Measurements from ENCODE around the gene ZNF460. TPM values are rescaled to one million over a fixed set of nuclear protein-coding genes. Genes with fewer than 3 reads are reported as not detected.

The ZNF460 gene
- polyA plus RNA-seq, 2 of the 4 experiments (the other 2 are of a cell fraction): 0.50 to 16.1 TPM

DNA sequence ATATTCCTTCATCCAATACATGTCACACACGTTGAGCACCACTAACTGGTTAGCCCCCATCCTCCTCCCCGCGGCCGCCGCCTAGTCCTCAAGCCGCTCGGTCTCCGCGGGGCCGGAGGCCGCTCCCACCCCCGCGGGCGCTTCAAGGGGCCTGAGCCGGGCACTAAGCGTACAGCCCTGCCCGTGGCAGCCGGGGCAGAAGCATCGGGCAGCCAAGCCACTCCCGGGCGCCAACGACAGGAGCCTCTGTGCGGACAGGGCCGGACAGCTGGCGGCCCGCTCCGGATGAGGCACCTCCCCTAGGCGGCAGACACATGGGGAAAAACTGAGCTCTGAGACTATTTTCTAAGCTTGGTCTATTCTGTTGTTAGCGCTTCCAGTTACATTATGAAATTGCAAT, 37.2 kb downstream of the ZNF460 start:
- Histone ChIP-seq H3K9me3 (peaks cover 87% of the 10 kb centered on the region), H3K4me1 (no peaks in the 10 kb centered on the region), H3K4me3 (no peak overlapping the region), H3K4me2 (no peak overlapping the region), H3K27ac (no peak overlapping the region)
- DNase-seq (ENCODE audit: low read depth in 1 of 2, low spot score in 1 of 2): no peak
- ChIA-PET CTCF (interaction anchor here (0.7 kb wide), 1 partner anchor 110 kb away, joined by 3 read pairs; no protein-coding TSS in a partner anchor), POLR2A (no interaction called here)
- WGBS (ENCODE audit: missing lambda C conversion rate): 57% methylated on average over 29 of the region's 29 CpGs
- no peak for ATAC-seq
- no peak for FAIRE-seq
- TF ChIP-seq BHLHE40 (IDR thresholded peaks at IDR 0.05; ENCODE audit: low read depth, low read length): no peak
- no peak for TF ChIP-seq KDM5A (IDR thresholded peaks at IDR 0.05)
- TF ChIP-seq, protein P1, sequence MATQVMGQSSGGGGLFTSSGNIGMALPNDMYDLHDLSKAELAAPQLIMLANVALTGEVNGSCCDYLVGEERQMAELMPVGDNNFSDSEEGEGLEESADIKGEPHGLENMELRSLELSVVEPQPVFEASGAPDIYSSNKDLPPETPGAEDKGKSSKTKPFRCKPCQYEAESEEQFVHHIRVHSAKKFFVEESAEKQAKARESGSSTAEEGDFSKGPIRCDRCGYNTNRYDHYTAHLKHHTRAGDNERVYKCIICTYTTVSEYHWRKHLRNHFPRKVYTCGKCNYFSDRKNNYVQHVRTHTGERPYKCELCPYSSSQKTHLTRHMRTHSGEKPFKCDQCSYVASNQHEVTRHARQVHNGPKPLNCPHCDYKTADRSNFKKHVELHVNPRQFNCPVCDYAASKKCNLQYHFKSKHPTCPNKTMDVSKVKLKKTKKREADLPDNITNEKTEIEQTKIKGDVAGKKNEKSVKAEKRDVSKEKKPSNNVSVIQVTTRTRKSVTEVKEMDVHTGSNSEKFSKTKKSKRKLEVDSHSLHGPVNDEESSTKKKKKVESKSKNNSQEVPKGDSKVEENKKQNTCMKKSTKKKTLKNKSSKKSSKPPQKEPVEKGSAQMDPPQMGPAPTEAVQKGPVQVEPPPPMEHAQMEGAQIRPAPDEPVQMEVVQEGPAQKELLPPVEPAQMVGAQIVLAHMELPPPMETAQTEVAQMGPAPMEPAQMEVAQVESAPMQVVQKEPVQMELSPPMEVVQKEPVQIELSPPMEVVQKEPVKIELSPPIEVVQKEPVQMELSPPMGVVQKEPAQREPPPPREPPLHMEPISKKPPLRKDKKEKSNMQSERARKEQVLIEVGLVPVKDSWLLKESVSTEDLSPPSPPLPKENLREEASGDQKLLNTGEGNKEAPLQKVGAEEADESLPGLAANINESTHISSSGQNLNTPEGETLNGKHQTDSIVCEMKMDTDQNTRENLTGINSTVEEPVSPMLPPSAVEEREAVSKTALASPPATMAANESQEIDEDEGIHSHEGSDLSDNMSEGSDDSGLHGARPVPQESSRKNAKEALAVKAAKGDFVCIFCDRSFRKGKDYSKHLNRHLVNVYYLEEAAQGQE (IDR thresholded peaks at IDR 0.05): no peak
- no peak for TF ChIP-seq ATOH8 (CRISPR knock-in tag; IDR thresholded peaks at IDR 0.05; ENCODE audit: low read depth)
- no peak for TF ChIP-seq HEYL (CRISPR knock-in tag; IDR thresholded peaks at IDR 0.05)
- TF ChIP-seq PHF8 (IDR thresholded peaks at IDR 0.05; ENCODE audit: borderline replicate concordance, low read depth): no peak
- TF ChIP-seq TP53 (CRISPR knock-in tag; IDR thresholded peaks at IDR 0.05): no peak

GRCh38 chr19:57319869-57320179, 39.5 kb downstream of the ZNF460 start:
- no peak for TF ChIP-seq CEBPB (IDR thresholded peaks at IDR 0.05)
- peak; percentile 61 for TF ChIP-seq MAFK (IDR thresholded peaks at IDR 0.05; ENCODE audit: partially characterized antibody)
- Histone ChIP-seq H3K4me1 (no peaks in the 10 kb centered on the region), H3K27ac (peak overlapping the region; percentile 88 to 93), H3K4me3 (peak overlapping the region; percentile 87), H3K9me3 (peaks cover 84% of the 10 kb centered on the region), H3K4me2 (peak overlapping the region; percentile 82)
- no CpG with 5 or more reads among the region's 1 CpG for WGBS (ENCODE audit: missing lambda C conversion rate)
- FAIRE-seq (no peak), ATAC-seq (0 out of 6 replicates have a peak, but pooled peaks of 1 of the 2 experiments have one; percentile 8), DNase-seq (ENCODE audit: low read depth in 1 of 2, low spot score in 1 of 2) (no peak)
- CTCF ChIA-PET: no interaction called here
- POLR2A ChIA-PET: interaction anchor here (0.9 kb wide), 1 partner anchor 362 kb away, joined by 3 read pairs; the partner anchor contains the start of gene ZNF551

DNA sequence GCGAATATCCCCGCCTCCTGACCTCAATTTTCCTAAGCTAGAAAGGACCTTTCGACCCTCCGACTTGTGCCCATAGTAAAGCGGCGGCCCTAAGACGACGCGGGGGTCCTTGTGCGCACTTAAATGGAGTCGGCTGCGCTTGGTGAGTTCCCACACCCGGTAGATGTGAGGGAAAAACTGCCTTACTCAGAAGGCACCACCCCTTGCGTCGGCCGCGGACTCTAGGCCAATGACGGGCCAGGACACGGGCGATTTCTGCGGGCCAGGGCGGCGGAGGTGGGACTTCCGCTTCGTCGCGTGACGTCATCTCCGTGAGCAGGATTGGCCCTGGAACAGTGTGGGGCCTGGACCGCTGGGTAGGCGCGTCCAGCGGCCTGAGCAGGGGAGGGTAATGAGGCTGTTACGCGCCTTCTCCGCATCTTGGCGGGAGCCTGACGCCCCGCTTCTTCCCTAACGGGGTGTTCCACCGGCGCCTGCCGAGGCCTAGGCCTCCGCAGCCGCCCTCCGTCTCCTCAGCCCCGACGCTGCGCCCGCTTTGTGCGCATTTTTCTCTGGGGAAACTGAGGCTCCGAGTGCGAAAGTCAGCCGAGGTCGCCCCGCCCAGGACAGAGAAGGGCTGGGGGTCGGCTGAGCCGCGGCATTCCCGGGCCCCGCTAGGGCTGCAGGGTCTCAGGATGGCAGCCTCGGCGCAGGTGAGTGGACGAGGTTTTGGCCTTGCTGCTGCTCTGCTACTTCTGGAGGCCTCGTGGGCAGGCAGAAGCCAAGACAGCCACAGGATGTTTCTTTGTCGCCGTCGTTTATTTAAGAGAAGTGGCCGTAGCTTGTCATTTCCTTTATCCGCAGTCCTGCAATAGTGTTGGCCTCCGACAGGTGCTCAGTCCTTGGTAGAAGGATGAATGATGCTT, 40.1 kb downstream of the ZNF460 start, which contains the start of gene ZNF543:
Gene ZNF543, plus strand, starts transcription at position 293 of the 905 bp plus-strand sequence. Its CDS starts 382 bp downstream, at position 675.
- FAIRE-seq (peak; percentile 98), DNase-seq (ENCODE audit: low read depth in 1 of 2, low spot score in 1 of 2) (peak; percentile 98 to 99), ATAC-seq (peak; percentile 98 to 100)
- WGBS (ENCODE audit: missing lambda C conversion rate): 4% methylated on average over 52 of the region's 71 CpGs
- H3K9me3 ChIP-seq: peaks cover 84% of the 10 kb centered on the region
- peak within 1 kb of the TSS; percentile 87 for H3K4me3 ChIP-seq
- peak within 1 kb of the TSS; percentile 82 for H3K4me2 ChIP-seq
- ChIA-PET CTCF (interaction anchor here (1.1 kb wide), 1 partner anchor 9 kb away, joined by 3 read pairs; no protein-coding TSS in a partner anchor), POLR2A (interaction anchor here (0.9 kb wide), 1 partner anchor 361 kb away, joined by 3 read pairs; the partner anchor contains the start of gene ZNF551)
- TF ChIP-seq SMC3 (IDR thresholded peaks at IDR 0.05) (no peak), HOXB5 (CRISPR knock-in tag; IDR thresholded peaks at IDR 0.05) (0 out of 2 replicates have a peak, but pooled peaks have one; percentile 41), FOSL2 (IDR thresholded peaks at IDR 0.05) (no peak), FOSL2 (CRISPR knock-in tag; IDR thresholded peaks at IDR 0.05) (peak; percentile 80; the same call in 1 of the 2 replicates), RAD21 (conservative IDR thresholded peaks at IDR 0.05 in 1 of 2, IDR thresholded peaks at IDR 0.05 in 1 of 2) (no peak), POLR2A (IDR thresholded peaks at IDR 0.05; ENCODE audit: low read length) (peak; percentile 65), JUN (IDR thresholded peaks at IDR 0.05) (peak in 1 of 2 experiments; percentile 65; a peak in 3 of 5 replicates), RNF2 (IDR thresholded peaks at IDR 0.05; ENCODE audit: borderline replicate concordance, low read depth) (peak; percentile 54; the same call in 1 of the 2 replicates), MAFK (IDR thresholded peaks at IDR 0.05; ENCODE audit: partially characterized antibody) (no peak), PHF8 (IDR thresholded peaks at IDR 0.05; ENCODE audit: borderline replicate concordance, low read depth) (peak; percentile 97), RFX5 (IDR thresholded peaks at IDR 0.05) (peak; percentile 25; the same call in 1 of the 2 replicates)
- TF ChIP-seq, protein P2, sequence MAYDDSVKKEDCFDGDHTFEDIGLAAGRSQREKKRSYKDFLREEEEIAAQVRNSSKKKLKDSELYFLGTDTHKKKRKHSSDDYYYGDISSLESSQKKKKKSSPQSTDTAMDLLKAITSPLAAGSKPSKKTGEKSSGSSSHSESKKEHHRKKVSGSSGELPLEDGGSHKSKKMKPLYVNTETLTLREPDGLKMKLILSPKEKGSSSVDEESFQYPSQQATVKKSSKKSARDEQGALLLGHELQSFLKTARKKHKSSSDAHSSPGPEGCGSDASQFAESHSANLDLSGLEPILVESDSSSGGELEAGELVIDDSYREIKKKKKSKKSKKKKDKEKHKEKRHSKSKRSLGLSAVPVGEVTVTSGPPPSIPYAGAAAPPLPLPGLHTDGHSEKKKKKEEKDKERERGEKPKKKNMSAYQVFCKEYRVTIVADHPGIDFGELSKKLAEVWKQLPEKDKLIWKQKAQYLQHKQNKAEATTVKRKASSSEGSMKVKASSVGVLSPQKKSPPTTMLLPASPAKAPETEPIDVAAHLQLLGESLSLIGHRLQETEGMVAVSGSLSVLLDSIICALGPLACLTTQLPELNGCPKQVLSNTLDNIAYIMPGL (CRISPR knock-in tag; IDR thresholded peaks at IDR 0.05; ENCODE audit: borderline replicate concordance): peak; percentile 65; the same call in 1 of the 2 replicates
- TF ChIP-seq, protein P3, sequence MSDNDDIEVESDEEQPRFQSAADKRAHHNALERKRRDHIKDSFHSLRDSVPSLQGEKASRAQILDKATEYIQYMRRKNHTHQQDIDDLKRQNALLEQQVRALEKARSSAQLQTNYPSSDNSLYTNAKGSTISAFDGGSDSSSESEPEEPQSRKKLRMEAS (IDR thresholded peaks at IDR 0.05): peak; percentile 85
- TF ChIP-seq, protein P4, sequence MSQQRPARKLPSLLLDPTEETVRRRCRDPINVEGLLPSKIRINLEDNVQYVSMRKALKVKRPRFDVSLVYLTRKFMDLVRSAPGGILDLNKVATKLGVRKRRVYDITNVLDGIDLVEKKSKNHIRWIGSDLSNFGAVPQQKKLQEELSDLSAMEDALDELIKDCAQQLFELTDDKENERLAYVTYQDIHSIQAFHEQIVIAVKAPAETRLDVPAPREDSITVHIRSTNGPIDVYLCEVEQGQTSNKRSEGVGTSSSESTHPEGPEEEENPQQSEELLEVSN (IDR thresholded peaks at IDR 0.05; ENCODE audit: borderline replicate concordance, low read depth): peak; percentile 73; the same call in 1 of the 2 replicates
- peak within 1 kb of the TSS; percentile 88 to 93 for H3K27ac ChIP-seq
- no peaks in the 10 kb centered on the region for H3K4me1 ChIP-seq

Data from A549 (cell line).